SK-N-SH treated with all-trans-retinoic acid at 6 μM for 48 hours (cell line): ENCODE results near the gene PKP4.

ENCODE experiments used
- ESRRG ChIP-seq: fragments of 250-450 bp; sonication (Bioruptor Pico); IDR thresholded peaks from 2 replicates; pipeline ENCODE4 v1.6.1; 2021; ENCODE audit warnings: mild to moderate bottlenecking
- ZNF70 ChIP-seq: fragments of 450-650 bp; formaldehyde crosslinking; IDR thresholded peaks from 2 replicates; pipeline ENCODE4 v1.5.0; 2020; ENCODE audit warnings: mild to moderate bottlenecking, moderate library complexity
- TF ChIP-seq, protein P1 (sequence below): fragments of 250-450 bp; sonication (Bioruptor Pico); IDR thresholded peaks from 2 replicates; pipeline ENCODE4 v1.8.0; 2020; ENCODE audit warnings: mild to moderate bottlenecking, moderate library complexity, borderline replicate concordance
- TF ChIP-seq, protein P2 (sequence below): fragments of 250-450 bp; sonication (Bioruptor Pico); IDR thresholded peaks from 2 replicates; pipeline ENCODE4 v1.8.0; 2021; ENCODE audit warnings: low read depth, mild to moderate bottlenecking, moderate library complexity, borderline replicate concordance

DNA sequence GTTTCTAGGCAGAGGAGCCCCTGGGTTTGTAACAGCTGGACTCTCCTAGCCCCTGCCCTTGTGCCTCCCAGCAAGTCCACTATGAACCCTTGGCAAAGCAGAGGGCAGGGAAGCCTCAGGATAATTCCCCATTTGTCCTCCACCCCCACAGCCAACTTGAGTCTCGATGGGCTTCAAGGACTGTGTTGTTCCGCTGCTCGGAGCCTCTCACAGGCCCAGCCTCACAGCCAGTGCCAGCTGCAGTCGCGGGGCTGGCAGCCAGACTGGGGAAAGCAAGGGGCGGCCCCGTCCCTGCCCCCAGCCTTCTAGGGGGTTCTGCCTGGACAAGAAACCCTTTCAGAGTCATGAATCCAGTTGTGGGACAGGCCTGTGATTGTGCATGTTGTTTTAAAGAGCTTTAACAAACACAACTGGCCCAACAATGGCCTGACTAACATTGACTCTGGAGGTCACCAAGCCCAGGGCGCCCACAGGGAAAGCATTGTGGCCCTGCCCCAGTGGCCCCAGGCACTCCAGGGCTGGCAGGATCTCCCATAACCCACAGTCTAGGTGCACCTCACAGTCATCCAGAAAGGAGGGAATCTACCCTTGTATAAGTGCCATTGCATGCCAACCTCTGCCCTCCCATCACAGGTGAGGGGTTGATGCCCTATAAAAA, 266.6 kb downstream of the PKP4 start:
- no peak for TF ChIP-seq ESRRG (CRISPR knock-in tag)
- no peak for TF ChIP-seq ZNF70
- TF ChIP-seq, protein P1, sequence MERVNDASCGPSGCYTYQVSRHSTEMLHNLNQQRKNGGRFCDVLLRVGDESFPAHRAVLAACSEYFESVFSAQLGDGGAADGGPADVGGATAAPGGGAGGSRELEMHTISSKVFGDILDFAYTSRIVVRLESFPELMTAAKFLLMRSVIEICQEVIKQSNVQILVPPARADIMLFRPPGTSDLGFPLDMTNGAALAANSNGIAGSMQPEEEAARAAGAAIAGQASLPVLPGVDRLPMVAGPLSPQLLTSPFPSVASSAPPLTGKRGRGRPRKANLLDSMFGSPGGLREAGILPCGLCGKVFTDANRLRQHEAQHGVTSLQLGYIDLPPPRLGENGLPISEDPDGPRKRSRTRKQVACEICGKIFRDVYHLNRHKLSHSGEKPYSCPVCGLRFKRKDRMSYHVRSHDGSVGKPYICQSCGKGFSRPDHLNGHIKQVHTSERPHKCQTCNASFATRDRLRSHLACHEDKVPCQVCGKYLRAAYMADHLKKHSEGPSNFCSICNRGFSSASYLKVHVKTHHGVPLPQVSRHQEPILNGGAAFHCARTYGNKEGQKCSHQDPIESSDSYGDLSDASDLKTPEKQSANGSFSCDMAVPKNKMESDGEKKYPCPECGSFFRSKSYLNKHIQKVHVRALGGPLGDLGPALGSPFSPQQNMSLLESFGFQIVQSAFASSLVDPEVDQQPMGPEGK (CRISPR knock-in tag), result no peak
- TF ChIP-seq, protein P2, sequence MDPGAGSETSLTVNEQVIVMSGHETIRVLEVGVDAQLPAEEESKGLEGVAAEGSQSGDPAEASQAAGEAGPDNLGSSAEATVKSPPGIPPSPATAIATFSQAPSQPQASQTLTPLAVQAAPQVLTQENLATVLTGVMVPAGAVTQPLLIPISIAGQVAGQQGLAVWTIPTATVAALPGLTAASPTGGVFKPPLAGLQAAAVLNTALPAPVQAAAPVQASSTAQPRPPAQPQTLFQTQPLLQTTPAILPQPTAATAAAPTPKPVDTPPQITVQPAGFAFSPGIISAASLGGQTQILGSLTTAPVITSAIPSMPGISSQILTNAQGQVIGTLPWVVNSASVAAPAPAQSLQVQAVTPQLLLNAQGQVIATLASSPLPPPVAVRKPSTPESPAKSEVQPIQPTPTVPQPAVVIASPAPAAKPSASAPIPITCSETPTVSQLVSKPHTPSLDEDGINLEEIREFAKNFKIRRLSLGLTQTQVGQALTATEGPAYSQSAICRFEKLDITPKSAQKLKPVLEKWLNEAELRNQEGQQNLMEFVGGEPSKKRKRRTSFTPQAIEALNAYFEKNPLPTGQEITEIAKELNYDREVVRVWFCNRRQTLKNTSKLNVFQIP (CRISPR knock-in tag), result no peak
